ENCODE results near the gene KLHL25. TPM values are rescaled to one million over a fixed set of nuclear protein-coding genes. Genes with fewer than 3 reads are reported as not detected.
A peak's percentile ranks its signal among the peaks of the same experiment; 100 is the strongest.

KLHL25 gene
- polyA plus RNA-seq, 3 donors: 12.8 to 15.0 (median 14.2) TPM

DNA sequence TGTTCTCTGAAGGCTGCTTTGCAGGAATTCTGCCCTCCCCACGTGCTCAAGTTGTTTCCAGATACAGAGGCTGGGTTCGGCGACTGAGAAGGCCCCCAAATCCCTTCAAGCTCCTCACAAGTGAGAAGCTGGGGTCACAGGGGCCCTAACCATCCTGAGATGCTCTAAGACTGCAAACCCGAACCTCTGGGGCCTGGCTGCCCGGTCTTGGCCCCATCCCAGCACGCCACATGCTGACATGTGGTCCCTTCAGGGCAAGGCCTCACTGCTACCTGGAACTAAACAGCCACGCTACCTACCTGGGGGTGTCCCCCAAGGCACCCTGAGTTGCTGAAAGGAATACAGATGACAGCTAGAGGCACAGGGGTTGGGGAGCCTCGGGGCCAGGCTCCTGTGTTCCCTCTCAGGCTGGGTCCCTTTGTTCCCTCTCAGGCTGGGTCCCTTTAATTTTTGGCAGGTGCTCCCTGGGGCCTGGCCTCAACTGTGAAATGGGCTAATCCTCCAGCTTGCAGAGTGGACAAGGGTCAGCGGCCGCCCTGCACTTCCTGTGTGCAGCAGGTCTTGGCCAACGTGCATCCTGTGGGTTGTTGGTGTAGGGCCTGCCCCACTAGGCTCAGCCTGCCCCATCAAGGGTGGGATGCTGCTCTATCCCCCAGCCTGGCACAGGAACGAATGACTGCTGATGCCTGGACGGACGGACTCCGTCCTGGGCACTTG lies 32.5 kb downstream of the KLHL25 start:
- DNase-seq: no peak

DNA sequence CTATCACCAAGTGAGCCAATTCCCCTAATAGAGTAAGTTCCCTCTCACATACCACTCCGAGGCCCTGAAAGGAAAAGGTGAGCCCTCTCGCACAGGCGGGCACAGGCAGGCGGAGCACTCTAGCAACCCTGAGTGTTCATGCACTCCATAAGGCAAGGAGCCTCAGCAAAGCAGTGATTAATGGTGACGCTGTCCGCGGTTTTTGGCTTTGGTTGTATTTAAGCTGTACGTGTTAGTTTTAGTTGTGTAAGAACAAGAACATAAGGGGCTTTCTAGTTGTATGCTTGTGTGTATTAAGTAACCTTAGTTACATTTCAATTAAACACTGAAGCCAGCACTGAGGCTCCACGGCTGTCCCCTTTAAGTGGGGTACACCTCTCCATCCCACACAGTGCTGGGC lies 33.1 kb downstream of the KLHL25 start:
- DNase-seq: no peak

DNA sequence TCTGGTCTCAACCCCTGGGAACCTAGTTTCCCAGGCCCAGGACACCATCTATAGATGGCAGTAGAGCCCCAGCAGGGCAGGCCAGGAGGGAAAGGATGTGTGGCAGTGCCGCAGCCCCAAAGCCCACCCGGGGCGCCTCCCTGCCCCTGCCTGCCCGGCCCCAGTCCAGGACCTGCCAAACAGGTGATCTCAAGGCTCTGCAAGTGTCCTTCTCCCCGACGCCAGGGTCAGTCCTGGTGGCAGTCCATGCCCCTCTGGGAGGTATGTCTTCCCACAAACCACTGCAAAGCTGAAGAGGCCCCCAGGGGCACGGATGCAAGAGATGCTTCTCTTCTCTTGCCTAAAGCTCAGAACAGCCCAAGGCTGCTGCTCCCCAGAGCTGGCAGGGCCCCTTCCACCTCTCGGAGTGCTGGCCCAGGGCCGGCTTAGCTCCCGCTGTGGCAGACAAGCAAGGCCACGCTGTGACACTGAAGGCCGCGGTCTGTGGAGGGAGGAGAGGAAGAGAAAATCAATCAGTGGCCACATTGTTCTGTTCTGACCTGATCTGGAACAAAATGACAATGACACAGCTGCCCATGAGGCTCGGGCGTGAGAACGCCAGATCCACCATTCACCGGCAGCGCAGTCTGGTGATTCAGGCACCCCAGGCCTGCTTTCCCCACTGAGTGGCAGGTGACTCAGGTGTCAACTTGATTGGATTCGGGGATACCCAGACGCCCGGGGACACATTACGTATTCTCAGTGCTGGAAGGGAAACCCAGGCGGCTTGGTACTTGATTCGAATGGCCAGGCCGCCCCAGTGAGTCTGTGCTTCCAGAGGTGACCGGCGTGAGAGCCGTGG lies 34.0 kb downstream of the KLHL25 start:
- no peak for DNase-seq

DNA sequence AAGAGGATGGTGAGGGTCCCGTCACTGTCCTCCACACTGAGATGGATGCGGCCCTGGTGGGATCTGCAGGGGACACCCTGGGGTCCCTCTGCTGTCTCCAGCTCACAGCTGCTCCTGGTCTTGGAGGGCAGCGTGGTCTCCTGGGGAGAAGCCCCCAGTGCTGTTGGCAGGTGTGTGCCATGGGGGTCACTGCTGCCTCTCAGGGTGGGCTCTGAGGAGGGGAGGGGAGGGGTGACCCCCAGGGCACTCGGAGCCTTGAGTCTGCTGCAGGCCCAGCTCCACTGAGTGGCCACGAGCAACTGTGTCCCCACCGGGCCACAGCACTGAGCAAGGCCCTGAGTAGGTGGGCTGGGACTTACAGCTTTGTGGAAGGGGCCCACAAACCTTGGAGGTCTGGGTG lies 34.7 kb downstream of the KLHL25 start:
- no peak for DNase-seq

DNA sequence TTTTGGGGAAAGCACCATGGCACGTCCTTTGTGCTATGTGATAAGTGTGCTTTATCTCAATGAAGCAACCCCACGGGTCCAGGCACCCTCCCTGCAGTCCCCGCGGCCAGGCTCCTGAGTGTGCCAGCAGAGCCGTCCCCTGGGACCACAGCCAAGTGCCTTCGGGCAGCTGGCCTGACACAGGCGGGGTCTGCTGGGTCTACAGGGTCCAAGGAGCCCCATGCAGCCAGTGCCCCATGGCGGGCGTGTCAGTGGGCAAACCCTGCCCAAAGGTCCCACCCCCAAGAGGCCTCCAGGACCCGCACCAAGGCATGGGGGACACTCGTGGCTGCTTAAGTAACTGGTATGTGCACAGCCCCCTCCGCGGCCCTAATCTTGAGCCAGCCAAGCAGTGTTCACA lies 35.3 kb downstream of the KLHL25 start:
- DNase-seq: no peak

DNA sequence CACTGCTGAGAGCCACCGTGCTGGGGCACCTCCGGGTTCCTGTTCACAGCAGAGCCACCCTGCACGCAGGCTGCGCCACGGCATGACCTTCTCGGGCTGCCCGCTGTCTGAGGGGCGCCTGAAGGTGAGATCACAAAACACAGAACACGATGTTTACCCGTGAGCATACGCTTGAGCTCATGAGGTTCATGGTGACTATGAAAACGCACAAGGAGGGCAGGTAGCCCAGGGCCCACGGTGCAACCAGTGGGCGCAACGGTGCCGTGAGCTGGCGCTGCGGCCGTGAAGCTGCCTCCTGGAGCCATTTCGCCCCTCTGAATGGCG lies 36.1 kb downstream of the KLHL25 start:
- DNase-seq: no peak

DNA sequence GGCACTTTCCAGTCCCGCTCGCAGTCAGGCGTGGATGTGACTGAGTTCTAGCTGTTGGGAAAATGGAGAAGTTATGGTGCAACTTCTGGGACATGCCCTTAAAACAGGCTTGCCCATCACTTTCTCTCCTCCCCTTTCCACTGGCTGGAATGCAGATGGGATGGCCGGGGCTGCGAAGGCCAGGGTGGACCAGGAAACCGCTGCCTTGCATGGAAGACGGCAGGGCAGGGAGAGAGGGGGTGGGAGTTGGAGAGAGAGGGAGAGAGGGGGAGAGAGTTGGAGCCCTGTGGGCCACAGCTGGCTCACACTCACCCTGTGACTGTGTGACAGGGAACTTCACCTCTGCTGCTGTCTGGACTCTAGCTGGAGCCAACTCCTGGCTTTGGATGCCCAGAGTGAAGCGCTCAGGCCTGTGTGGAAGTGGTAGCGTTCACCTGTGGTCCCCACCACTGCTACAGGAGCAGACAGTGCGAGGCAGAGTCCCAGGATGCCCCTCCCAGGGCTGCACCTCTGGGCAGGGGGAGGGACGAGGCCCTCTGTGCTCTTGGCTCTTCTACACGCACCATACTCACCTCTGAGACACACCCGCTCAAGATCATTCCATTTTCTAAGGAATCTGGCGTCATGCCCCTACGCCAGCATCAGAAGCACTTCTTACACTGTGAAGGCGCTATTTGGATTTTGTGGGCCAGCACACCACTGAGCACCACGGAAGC lies 36.6 kb downstream of the KLHL25 start:
- no peak for DNase-seq

DNA sequence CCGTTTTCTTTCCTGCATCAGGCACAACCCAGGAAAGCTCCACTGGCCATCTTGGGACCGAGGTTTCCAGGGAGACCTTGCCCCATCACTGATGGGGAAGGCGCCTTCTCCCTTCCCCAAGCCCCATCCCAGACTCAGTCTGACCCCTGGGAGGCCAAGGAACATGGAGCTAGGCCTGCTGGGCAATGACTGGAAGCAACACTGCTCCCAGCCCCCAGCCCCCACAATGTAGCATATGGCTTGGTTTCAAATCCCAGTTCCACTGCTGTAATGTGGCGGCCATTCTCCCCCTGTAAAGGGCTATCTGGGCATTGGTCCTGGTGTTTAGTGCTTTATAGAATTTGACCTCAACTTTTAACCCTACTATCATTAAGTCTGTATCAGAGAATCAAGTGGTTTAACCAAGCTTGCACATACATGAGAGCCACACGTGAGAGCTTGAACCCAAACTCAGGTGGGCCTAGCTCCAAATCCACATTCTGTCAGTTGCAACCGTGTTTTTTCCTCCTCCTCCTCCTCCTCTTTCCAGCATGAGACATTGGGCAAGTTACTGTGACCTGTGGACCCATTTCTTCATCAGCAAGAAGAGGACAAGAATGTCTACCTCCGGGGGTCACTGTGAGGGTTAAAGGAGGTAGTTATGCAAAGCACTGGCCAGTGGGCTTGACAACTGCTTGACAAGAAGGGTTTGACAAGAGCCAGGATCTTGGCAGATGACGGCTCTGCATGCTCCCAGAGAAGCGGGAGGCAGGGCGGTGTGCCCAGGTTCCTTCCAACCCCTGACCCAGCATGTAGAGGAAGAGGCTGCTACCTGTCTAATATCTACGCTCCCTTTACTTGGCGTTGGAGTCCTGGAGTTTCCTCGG lies 37.4 kb downstream of the KLHL25 start:
- DNase-seq: no peak

DNA sequence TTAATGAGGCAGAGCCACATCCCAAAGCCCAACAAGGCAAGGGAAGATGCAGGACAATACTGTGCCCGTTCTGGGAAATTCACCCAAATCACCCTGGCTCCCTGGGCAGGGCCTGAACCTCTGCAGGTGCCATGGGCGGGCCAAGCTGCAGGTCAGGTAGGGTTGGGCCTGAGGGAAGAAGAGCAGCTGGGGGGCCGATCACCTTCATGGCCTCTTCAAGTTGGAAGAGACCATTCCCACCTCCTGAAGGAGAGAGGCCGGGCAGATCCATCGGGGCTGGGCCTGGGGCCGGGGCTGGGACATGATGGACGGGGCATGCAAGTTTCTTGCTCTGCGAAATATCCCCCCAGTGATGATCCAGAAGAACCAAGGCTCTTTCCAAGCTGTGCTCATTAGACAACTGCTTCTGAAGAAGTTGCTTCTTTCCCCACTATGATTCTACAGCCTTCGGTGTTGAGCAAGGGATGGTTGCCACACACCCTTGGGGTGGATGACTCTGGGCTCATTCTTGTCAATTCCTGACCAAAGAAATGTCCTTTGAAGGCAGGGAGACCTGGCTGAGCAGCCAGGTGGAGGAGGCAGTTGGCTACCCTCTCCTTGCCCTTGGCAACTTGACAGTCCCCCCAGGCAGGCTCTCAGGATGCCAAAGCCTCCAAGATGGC lies 38.2 kb downstream of the KLHL25 start:
- DNase-seq: no peak

DNA sequence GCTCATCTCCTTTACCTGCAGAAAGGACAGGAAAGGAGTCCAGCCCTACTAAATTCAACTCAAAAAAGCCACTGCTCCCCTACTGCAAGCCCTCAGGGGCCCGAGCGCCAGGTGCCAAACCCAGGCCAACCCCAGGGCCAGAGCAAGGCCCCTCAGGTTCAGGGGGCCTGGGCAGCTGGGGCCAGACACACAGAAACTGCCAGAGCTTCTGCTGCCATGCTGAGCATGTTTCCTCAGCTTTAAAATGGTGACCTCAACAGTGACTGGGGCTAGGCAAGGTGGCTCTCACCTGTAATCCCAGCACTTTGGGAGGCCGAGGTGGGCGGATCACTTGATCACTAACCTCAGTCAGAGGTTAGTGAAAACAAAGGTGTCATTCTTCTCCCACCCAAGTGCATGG lies 38.8 kb downstream of the KLHL25 start:
- DNase-seq: no peak

DNA sequence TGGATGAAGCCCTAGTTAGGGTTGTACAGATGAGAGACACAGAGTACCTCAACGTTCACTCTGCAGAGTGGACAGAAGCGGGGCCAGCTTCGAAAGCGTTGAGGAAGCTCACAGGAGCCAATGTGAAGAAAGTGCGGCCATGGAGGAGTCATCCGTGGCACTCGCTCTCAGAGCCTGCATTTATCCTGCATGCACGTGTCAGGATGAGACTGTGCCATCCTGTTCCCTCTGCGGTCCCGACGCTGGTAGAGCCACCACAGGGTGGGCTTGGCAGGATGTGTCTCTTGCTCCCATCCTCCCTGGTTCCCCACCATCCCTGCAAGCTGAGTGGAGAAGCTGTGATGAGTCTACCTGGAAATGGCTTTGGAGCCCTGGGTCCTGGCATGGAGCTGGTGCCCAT lies 39.3 kb downstream of the KLHL25 start:
- DNase-seq: no peak

DNA sequence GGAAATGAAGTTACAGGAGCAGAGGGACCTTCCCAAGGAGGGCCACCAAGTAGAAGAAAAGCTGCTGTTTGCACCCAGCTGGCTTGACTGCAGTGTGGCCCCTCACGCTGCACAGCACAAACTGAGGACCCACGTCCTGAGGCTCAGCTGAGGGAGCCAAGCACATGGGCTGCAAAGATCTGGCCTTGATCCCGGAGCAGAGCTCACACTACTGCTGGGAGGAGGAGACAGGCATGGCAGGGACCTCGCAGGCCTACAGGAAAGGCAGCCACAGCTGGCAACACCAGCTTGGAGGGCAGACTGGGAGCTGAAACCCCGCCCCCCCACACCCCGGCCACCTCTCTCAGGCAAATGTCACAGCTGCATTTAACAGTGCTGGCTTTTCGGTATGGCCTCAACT lies 39.7 kb downstream of the KLHL25 start:
- DNase-seq: no peak

DNA sequence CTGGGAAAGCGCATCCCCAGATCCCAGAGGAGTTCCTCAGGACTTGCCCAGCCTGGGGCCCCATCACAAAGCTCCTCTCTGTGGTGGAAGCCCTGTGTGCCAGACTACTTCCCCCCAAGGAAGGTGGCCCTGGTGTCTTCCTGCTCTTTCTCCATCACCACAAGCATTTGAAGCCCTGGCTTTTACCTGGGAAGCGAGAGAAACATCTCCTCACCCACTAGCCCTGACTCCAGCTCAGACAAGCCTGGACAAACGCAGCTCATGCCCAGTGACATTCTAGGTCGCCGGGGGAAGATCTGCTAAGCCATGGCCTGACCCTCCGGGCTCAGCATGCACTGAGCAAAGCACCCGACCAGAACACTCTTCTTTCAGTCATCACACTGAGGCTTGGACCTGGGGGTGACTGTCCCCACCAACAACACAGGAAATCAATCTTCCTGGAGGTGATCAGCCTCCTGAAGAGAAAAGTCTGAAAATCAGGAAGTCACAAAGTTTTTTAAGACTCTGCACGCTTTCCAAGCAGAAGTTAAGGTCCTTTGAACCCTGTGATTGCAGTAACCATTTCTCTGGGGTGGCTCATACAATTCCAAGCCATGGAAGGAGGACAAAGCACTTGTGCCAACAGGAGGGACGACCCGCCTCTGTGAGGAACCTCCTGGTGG lies 40.8 kb downstream of the KLHL25 start:
- no peak for DNase-seq

DNA sequence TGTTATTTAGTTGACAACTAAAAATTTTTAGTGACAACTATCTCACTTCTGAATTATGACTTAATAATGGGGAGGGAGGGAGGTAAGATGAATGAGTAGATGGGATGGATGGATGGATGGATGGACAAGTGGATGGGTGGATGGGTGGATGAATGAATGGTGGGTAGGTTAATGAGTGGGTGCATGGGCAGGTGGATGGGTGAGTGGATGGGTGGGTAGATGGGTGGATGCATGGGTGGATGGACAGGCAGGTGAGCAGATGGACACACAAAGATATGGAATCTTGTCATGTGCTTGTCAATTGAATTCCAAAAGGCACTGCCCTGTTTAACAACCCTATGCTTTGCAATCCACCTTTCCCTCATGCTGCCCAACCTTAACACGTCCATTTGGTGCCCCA lies 41.5 kb downstream of the KLHL25 start:
- DNase-seq: no peak

DNA sequence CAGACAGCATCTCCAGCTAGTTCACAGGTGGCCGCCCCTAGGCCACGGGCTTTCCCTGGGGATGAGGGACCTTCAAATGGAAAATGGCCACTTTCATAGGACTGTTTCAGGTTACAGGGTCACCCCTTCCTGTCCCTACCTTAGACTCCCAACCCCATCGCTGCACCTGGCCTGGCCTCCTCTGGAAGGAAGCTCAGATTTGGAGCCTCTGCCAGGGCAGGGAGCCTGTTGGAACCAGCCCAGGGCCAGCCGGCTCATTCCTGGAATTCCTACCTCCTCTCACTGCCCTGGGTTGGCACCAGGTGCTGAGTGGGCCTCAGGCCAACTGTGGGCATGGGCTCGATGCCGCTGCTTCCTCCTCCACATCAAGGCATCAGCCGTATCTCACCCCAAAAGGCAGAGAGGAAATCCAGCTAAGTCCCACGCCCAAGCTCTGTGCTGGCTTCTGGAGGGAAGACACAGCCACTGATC lies 42.2 kb downstream of the KLHL25 start:
- peak; percentile 34 for DNase-seq

DNA sequence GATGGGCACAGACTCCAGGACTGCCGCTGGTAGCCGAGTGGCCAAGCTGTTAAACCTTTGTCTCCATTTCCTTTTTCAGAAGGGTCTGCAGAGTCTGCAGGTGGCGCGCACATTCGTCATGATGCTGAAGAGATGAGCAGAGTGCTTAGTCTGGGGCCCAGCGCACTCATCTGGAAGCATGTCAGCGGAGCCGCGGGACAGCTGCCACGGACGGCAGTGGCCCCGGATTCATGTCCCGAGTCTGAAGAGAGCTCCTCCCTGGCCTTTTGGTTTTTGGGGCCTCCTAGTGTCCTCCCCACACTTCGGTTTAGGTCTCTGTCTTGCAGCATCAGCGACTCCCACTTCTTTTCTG lies 42.6 kb downstream of the KLHL25 start:
- no peak for DNase-seq

DNA sequence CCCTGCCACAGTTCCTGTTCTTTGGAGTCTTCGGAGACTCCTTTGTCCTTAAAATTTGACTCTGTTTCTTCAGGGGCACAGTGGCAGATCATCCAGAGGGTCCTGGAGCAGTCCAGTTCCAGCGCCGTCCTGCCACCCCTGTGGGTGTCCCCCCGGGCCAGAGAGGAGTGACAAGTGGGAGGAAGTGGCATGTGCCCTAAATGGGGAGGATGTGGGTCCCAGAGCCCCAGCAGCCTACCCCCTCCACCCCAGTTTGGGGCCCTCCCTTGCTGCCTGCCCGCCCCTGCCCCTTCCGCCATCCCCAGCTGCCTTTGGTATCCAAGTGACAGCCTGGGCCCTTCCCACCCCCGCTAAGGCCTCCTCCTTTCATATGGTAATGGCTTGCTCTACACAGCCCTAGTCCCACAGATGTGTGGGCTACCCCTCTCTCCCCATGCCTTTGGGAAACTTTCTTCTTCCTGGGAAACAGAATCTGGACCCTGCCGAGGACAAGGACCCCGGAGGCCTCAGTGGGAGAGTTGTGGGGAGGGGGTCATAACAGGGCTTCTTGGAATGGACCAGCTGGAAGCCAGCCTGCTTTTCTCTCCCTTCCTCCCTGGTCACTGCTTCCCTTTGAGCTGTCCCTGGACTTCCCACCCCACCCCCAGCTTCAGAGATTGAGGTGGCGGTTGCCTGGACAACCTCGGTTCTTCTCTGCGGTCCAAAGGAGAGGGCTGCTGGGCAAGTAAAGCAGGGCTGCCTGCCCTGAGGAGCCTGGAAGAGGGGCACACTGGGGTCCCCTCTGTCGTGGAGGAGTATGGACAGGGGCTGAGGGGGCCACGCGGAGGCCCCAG lies 43.2 kb downstream of the KLHL25 start:
- peak; percentile 45 for DNase-seq

DNA sequence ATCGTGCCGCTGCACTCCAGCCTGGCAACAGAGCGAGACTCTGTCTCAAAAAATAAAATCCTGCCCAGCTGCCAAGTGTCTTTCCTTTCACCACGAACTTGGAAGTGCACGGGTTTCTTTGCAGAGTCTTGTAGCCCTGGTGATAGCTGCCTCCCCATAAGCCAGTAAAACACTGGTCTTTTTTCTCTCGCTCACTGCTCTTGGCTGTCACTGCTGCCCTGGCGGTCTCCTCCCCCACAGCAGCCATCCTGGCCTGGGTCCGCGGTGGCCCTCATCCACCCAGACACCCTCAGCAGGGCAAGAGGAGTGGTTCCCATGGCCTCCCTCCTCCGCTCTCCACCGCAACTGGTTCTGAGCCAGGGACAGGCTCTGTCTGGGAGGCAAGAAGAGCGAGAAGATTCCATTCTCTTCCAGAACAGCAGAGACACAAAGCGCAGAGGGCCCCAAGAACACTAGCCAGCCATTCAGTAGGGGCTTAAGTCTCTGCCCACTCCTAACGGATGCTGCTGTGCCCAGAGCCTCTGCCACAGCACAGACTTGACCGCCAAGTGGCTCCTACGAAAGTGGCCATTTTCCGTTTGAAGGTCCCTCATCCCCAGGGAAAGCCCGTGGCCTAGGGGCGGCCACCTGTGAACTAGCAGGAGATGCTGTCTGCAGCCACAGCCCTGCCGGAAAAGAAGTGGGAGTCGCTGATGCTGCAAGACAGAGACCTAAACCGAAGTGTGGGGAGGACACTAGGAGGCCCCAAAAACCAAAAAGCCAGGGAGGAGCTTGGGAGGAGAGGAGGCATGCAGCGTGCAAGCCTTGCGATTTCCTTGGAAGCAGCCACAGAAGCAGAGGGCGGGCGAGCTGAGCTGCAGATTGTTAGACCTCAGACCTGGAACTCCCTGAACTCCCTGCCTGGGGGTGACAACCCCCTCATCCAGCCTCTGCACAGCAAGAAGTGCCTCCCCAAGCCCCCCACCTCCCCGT lies 44.1 kb downstream of the KLHL25 start:
- DNase-seq: peak; percentile 44

Data from renal pelvis (tissue), 4 donors.